CD4-positive, alpha-beta T cell treated with Interleukin-17A for 1 hour (primary cell): ENCODE results near the gene DOCK2.
"Not testable (repeated sequence)": the region's sequence is repeated elsewhere in the genome, so short reads cannot be mapped to it uniquely, and the experiment has no call there.

Experiments
- DNase-seq: peaks from one replicate; pipeline ENCODE4 v3.0.0-alpha.2; 2020

Gene DOCK2

DNA sequence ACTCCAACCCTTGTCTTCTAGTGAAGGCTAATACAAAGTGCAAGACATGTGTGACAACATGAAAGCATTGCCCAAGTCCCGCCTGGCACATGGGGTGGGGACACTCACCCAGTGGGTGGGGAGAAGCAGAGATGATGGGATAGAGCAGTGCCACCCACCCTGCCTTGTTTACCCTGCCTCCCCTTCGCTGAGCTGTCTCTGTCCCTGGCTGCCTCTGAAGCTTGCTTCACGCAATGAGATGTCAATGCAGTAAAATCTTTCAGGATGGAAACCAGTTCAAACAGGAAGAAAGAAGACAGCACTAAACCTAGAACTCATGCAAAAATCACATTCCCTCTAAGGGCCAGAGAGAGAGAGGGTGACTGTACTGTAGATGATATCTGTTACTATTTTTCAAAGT lies 195.2 kb downstream of the DOCK2 start:
- no peak for DNase-seq

DNA sequence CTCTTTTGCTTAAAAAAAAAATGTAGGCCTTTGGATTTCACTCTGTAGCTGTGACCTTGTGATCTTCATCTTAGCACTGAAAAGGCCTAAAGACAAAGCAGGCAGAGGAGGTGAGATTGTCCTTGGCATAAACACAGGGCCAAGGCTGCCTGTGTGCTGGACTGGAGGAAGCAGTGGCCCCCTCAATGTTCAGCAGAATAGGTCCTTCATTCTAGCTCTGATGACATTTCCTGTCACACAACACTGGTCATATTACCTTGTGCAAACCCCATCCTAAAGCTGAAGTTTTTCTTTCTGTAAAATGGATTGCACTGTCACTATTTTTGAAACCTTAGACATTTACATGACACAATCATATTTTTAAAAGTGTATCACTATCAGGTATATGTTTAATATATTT lies 195.8 kb downstream of the DOCK2 start:
- DNase-seq, result no peak

DNA sequence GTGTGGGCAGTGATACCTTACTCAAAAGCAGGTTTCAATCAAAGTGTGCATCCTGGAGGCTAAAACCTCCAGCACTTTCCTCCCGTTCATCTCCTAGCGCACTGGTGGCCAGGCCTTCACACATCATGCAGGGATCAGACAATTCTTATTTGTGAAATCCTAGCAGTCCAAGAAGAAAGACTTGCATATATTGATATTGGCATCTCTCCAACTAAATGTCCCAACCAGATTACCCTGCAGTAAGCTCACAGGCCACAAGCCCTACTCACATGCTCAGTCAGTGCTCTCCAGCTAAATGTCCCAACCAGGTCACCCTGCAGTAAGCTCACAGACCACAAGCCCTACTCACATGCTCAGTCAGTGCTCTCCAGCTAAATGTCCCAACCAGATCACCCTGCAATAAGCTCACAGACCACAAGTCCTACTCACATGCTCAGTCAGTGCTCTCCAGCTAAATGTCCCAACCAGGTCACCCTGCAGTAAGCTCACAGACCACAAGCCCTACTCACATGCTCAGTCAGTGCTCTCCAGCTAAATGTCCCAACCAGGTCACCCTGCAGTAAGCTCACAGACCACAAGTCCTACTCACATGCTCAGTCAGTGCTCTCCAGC lies 196.7 kb downstream of the DOCK2 start:
- DNase-seq, result not testable (repeated sequence)

DNA sequence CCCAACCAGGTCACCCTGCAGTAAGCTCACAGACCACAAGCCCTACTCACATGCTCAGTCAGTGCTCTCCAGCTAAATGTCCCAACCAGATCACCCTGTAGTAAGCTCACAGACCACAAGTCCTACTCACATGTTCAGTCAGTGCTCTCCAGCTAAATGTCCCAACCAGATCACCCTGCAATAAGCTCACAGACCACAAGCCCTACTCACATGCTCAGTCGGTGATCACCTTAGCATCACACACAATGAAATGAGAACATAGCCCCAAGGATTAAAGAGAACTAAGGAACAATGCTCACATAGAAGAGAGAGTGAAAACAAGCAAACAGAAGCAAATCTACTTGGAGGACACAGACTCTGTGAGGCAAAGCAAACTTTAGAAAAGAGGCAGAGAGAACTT lies 197.5 kb downstream of the DOCK2 start:
- DNase-seq, result not testable (repeated sequence)

DNA sequence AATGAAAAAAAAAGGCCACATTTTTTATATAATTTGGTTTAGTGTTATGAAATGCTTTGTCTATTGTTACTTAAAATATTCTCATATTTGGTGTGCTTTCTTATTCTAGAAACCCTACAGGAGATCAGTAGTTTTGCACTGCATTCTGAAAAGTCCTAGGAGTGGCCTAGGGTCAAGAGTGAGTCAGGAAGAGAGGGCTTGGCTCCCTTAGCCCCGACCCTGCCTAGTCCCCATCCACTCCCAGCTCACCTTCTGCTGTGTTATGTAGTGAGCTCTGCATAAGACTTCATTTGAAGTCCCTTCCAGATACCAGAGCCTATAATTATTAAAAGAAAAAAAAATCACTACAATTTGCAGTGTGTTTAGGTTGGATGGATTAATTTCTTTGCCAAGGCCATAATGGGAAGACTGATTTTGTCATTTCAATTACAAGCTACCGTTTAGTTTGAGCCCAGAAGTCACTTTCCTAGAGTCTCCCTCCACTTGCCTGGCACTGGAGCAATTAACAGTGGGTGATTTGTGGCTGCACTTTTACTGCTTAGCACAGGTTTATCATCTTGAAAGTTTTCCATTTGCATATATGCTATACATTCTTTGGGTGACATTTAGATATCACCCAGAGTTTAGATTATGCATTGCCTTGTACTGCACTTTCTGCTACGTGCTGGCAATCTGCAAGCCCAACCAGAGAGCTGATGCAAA lies 199.9 kb downstream of the DOCK2 start:
- DNase-seq, result no peak

DNA sequence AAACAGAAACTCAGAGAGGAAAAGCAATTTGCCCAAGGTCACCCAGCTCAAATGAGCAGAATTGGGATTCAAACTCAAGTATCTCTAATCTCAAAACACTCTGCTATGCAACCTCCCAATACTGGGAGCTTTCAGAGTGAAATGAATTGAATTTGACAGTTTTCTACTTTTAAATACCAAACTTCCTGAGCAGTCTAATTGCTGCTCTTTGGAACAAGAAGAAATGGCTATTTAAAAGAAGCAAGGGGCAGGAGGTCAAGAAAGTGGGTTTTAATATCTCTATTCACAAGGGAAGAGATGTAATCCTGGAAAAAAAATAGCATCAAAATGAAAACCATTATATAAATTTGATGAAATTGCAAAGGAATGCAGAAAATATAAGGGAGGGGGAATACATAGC lies 200.6 kb downstream of the DOCK2 start:
- DNase-seq, result no peak

DNA sequence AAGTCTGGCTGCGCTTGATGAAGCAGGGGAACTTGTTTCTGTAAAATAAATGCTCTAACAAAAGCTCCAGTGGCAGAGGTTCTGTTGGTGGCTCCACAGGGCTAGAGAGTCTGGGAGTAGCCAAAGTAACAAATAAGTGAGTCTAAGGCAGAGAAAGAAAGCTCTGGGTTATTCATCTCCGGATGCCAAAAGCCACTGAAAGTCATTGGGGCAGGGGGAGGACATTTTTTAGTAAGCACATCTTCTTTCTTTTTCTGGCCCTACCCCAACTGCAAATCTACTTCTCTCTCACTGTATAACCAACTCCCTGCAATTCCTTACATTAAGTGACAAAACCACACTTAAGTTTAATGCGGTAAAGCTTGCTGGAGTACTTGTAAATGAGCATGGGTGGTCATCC lies 201.6 kb downstream of the DOCK2 start:
- DNase-seq, result no peak

DNA sequence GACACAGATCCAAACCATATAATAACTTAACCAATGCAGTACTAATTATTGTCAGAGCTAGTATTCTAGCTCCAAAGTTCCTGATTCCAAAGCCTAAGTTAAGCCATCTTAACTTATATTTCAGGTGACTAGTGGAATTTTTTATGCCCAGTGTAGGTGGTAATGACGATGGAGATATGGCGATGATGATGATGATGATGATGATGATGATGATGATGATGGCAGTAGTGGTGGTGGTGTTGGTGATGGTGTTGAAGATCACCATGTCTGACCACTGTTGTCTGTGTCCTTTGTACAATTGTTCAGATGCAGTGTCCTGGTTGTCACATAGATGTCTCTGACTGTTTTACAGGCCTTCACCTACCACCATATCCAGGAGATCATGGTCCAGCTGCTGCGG lies 203.3 kb downstream of the DOCK2 start:
- no peak for DNase-seq

DNA sequence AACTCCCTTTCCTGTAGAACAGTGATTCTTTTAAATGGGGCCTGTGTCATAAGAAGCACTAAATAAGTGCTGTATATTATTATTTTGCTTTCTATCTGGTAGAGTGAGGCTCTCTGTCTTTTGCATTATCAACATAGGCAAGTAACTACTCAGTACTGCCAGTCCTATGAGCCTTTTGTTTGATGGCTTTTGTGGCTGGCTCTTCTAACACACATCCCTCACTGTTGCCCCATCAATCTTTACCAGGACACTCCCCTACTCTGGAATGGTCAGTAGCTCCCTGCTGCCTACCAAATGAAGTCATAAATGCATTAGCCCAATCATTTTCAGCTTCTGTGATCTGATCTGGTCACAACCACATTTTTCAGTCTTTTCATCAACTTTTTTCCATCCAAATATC lies 205.6 kb downstream of the DOCK2 start:
- DNase-seq, result no peak

DNA sequence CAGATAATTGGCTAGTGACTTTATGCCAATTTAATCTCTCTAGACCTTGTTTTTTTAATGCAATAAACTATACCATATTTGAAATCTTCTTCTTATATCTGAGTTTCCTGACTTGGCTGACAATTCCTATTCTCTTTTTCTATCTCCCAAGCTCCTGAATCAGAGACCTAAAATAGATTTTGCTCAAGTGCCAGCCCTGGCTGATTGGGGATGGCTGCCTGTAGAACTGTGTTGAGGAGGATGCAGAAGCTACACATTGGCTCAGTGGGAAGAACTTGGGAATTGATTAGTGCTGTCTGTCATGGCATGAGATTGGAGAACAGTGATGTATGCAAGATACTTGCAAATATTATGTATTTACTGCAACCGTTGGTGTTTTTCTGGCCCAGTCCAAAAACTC lies 210.4 kb downstream of the DOCK2 start:
- no peak for DNase-seq

DNA sequence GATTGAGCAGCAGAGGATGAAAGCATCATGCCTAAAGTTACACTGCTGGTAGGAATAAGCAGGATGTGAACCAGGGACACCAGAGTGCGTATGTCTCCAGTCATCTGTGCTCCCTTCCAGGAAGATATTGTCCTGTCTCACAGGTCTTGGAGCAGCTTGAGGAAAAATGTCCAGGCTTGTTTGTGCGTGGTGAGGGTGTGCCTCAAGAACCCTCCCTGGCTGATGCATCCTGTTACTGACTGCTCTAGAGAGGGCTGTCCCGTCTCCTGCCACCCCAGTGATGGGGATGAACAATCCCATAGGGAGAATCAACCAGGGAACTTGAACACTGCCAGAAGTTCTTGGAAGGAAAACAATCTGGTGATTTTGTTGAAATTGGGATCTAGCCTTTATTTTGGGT lies 211.2 kb downstream of the DOCK2 start:
- no peak for DNase-seq

DNA sequence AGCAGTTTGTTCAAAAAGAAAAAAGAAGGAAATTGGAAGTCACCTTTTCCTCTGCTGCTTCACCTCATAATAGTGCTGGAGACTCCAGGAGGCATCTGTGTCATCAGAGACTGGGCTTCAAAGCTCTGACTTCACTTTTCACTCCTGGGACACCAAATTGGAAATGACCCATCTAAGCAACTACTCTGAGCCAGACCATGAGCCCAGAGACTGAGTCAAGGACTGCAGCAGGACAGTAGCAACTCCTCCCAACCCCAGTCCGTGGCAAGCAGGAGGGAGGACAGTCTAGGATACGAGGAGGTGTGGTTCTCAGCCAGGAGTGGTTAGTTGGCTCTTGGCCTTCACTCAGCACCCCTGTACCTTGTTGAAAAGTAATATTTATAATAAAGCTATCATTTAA lies 211.7 kb downstream of the DOCK2 start:
- DNase-seq, result no peak

DNA sequence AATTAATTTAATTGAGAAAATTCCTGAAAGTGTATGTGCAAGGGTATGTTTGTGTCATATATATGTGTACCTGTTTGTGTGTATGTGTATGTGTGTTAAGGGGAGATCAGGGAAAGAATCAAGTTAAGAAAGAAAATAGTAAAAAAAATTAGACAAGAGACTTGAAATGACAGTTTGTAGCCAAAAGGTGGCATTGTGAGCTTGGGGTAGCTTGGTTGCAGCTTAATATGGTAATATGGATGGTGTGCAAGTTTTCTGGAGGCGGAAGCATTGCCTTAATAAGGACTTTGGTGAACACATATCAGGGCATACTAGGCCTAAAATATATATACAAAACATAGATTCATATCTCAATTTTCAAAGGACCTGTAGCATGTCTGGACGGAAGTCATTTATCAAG lies 213.3 kb downstream of the DOCK2 start:
- no peak for DNase-seq

DNA sequence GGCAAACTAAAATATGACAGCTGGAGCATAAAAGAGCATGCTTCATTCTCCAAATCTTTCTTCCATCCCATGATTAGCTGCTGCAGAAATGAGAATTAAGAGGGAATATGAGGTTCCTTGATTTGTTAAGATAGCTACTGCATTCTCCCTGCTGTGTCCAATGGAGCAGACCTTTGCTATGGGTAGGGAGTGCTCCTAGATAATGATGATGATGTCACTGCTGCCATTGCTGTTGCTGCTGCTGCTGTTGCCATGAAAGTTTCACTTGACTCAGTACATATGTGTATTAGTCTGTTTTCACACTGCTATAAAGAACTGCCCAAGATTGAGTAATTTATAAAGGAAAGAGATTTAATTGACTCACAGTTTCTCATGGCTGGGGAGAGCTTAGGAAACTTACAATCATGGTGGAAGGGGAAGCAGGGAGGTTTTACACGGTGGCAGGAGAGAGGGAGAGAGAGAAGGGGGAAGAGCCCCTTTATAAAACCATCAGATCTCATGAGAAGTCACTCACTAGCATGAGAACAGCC lies 214.3 kb downstream of the DOCK2 start:
- no peak for DNase-seq

DNA sequence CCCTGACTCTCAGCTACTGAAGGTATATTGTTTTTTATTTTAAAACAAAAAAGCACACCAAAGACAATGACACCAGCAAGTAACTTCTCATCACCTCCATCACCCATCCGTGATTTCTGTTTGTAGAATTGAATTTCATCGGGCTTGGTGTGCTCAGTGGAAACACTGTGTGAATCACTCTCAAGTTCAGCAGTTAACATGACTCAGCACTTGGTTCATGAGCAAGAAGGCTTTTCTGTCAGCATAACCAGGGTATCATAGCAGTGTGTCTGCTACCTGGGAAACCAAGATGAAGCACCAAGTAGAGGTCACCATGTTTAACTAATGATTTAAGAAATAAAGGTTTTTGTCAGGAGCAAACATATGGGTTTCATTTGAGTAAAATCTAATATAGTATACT lies 219.5 kb downstream of the DOCK2 start:
- no peak for DNase-seq

DNA sequence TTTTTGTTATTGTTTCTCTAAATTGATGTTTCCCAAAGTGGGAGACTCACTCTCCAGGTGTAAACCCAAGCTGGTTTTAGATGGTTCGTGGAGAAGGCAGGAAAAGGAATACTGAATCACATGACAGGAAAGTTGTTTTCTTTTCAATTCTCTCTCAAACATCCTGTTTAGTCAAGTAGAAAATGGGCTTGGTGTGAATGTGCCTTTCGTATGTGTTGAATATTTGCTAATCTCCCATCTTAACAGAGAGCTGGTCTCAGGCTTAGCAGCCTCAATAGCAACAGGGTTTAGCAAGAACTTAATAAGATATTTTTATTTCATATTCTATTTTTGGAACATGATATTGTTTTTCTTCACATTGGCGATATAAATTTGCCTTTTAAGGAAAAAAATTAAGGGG lies 223.5 kb downstream of the DOCK2 start:
- no peak for DNase-seq

DNA sequence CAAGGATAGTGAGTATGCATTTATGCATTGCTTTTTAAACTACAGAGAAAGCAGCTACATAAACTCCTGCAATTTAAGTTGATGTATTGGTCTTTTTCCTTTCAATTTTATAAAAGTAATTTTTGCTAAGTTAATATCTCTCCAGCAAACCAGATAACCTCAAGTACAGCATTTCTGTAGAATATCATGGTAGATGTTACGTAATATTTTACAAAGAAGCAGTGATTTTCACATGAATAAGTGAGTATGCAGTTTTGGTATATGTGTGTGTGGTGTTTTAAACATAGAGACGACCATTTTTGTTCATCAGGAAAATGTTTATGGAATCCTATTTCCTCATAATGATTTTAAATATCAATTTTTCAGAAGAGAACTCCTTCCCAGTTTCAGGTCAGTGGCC lies 224.4 kb downstream of the DOCK2 start:
- DNase-seq, result no peak

DNA sequence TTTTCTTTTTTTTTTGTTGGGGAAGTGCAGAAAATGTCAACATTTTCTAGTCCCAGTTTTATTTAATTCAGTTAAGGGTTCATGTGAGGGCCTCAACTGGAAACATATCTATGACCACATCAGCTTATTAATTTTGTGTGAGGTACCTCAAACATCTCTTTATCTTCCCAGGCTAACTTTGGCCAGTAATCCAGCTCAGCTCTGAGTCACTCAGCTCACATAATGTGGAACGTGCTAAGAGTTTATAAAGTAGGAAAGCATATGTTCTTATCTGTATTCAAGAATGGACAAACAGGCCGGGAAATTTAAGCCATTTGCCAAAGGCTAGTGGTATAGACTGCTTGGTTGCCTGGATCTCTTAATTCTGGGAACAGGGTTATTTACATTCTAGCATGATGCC lies 224.9 kb downstream of the DOCK2 start:
- DNase-seq, result no peak

DNA sequence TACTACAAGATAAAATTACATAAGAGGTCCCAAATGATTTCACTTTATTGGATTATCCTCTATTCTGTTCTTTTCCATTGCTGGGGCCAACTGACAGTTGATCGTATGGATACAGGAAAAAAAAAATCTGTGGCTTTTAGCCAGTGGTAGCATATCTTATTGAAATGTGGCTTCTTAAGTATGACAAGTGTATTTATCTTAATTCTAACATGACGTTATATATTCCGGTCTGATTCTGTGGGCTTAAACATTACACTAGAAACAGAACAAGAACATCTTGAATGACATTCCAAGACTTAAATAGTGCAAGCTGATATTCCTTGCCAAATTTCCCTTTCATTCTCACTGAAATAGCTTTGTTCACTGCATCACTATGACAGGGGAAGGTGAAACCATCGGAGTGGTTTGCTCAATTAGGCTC lies 225.3 kb downstream of the DOCK2 start:
- DNase-seq, result no peak

DNA sequence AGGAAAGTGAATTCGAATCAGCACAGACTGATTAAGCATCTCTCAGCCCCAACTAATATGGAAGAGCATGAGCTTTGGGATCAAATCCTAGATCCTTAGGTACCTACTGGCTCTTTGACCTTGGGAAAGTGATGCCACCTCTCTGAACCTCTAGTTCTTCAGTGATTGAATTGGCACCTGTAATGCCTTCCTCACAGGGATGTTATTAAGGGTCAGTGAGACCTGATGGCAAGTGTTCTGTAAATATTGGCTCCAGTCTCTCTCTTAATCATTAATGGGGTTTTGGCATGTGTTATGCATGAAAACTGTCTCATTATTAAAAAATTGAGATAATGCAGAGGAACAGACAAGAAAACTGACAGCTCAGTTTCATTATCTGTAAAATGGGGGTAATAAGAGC lies 227.4 kb downstream of the DOCK2 start:
- DNase-seq, result no peak

DNA sequence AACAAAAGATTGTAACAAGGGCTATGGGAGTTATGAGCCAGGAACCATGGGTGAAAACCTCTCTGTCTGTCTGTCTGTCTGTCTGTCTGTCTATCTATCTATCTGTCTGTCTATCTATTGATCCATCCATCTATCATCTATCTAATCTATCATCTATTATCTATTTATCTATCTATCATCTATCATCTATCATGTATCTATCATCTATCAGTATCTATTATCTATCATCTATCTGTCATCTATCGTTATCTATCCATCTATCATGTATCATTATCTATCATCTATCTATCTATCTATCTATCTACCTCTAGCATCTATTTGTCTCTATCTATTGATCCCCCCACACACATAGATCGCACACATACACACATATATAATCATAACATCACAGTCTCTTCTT lies 230.3 kb downstream of the DOCK2 start:
- DNase-seq, result no peak

DNA sequence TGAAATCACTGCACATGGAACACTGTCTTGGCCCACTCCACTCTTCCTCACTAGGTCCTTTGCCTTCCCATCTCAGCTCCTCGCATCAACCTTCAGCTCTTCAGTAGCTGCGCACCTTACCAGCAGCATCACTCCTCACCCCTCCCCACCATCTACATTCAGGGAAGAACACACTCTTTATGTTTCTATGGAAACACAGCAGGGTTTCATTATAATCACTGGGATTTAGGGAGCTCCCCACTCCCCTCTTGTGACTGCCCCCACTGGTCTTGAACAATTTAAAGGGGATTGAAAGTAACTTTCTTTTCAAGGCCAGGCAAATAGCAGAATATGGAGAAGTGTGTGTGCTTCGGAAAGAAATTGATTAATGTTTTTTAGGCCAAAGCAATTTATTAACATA lies 232.0 kb downstream of the DOCK2 start:
- no peak for DNase-seq

DNA sequence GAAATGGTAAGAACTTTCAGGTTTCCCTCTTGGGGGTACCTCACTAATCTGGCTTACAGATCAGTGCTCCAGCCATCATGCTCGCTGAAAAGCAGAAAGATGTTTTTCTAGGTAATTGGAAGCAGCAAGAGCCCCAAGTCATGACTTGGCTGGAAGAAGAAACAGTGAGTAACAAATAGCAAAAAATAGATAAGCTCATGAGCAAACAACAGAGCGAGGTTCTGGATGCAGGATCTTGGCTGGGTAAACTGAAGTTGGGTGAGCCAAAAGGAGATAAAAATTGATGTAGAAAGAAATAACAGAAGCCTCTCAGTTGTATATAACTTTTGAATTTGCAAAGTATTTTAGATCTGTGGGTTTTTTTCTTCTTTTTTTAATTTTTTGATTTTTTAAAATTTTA lies 233.1 kb downstream of the DOCK2 start:
- no peak for DNase-seq

DNA sequence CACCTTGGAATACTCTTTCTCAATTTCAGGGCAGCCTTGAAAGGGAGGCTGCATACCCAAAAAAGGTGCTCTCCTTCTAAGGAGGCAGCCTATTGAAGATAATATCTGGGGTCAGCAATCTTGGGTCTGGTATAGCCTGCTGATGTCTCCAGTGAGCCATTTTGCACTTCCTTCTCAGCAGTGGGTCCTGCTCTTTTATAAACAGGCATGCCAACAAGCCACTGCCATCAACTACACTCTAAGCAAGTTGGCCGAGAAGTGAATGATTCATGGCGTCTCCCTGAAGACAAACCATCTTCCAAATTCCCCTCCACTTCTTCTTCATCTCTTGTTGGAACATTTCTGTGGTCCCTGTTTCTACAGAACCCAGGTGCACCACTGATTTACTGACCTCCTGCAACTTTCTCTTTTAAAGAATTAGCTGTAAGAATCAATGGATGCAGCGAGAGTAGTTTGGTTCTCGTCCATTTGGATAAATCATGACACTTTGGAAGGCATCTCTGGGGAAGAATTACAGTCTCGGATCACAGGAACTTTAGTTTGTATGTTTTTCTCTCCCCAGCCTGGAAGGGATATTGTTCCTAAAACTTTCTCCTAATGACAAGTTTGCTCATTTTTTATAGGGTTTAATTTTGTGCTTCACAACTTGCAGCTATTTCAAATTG lies 234.9 kb downstream of the DOCK2 start:
- DNase-seq, result no peak
